Caco-2 (cell line): ENCODE data around the gene CAPN2. TPM values are rescaled to one million over a fixed set of nuclear protein-coding genes. Genes with fewer than 3 reads are reported as not detected.

Source experiments
- BruUV-seq: library from RNA; stranded (reverse); fragments of 400-500 nt; replicated peaks from 2 replicates; lab custom pipeline; 2021; lab: Mats Ljungman, UMichigan
- CTCF ChIA-PET: fragments of 300-600 bp; sonication (Branson Sonifier 250); formaldehyde crosslinking; loops from one replicate; lab custom pipeline; 2022; ENCODE audit warnings: antibody characterized with exemption; lab: Charles Lee
- POLR2A ChIA-PET: fragments of 300-600 bp; sonication (Branson Sonifier 250); formaldehyde crosslinking; loops from one replicate; lab custom pipeline; 2022; ENCODE audit warnings: antibody characterized with exemption; lab: Charles Lee
- DNase-seq, 2 experiments: peaks; one replicate each; pipeline versions ENCODE4 v3.0.0 to v3.0.0-alpha.2; 2020 to 2022
- H3K27me3 ChIP-seq: replicated peaks from 2 replicates; pipeline ENCODE4 v1.6.0; 2011; ENCODE audit warnings: low read length; ENCODE audit not compliant: control insufficient read depth, insufficient read depth
- H3K36me3 ChIP-seq: 2 replicates; pipeline ENCODE4 v1.5.1; 2011; ENCODE audit warnings: low read length; ENCODE audit not compliant: control insufficient read depth, insufficient read depth
- H3K4me1 ChIP-seq: fragments of 250-450 bp; sonication (Bioruptor Pico); 2 replicates; pipeline ENCODE4 v1.5.1; 2020; ENCODE audit warnings: mild to moderate bottlenecking
- H3K4me3 ChIP-seq: 2 replicates; pipeline ENCODE4 v1.5.1; 2011; ENCODE audit warnings: low read depth, mild to moderate bottlenecking, control low read depth, low read length
- H3K9me3 ChIP-seq: fragments of 250-450 bp; sonication (Bioruptor Pico); 2 replicates; pipeline ENCODE4 v1.5.1; 2020; ENCODE audit warnings: mild to moderate bottlenecking, moderate library complexity
- H3K27ac Mint-ChIP-seq: one replicate; pipeline ENCODE4 v1.8.0; 2022; ENCODE audit warnings: mixed read lengths; ENCODE audit not compliant: unreplicated experiment
- H3K27me3 Mint-ChIP-seq: one replicate; pipeline ENCODE4 v1.8.0; 2022; ENCODE audit warnings: mixed read lengths; ENCODE audit not compliant: insufficient read depth, unreplicated experiment
- H3K36me3 Mint-ChIP-seq: one replicate; pipeline ENCODE4 v1.8.0; 2022; ENCODE audit warnings: mild to moderate bottlenecking, mixed read lengths; ENCODE audit not compliant: insufficient read depth, unreplicated experiment
- H3K4me1 Mint-ChIP-seq: one replicate; pipeline ENCODE4 v1.8.0; 2022; ENCODE audit warnings: low read depth, mixed read lengths; ENCODE audit not compliant: unreplicated experiment
- H3K4me3 Mint-ChIP-seq: one replicate; pipeline ENCODE4 v1.8.0; 2022; ENCODE audit warnings: mild to moderate bottlenecking, moderate library complexity, mixed read lengths; ENCODE audit not compliant: unreplicated experiment
- H3K9me3 Mint-ChIP-seq: one replicate; pipeline ENCODE4 v1.8.0; 2022; ENCODE audit warnings: mixed read lengths; ENCODE audit not compliant: unreplicated experiment
- CTCF ChIP-seq, 2 experiments: fragments of 200-600 bp in 1 of 2; IDR thresholded peaks; 1 replicate in 1 of 2; 2 replicates in 1 of 2; pipeline versions ENCODE4 v1.5.1 to v1.8.0; 2011 to 2022; ENCODE audit warnings: antibody characterized with exemption in 1 of 2, control low read depth in 1 of 2, inconsistent platforms in 1 of 2, low read depth in 1 of 2, low read length in 1 of 2, mild to moderate bottlenecking in 1 of 2, moderate library complexity in 1 of 2; ENCODE audit not compliant: insufficient read depth in 1 of 2, severe bottlenecking in 1 of 2, unreplicated experiment in 1 of 2
- intact Hi-C: fragments of 100-400 bp; cut with micrococcal nuclease; formaldehyde crosslinking; loops from one replicate; pipeline ENCODE4 v1.10.0; 2022; ENCODE audit not compliant: unreplicated experiment
- total RNA-seq: library from RNA; stranded (reverse); gene quantifications from 2 replicates; pipeline ENCODE4 v1.2.3, GENCODE V29; 2022

CAPN2 gene
- total RNA-seq, 1 experiment from 2014 or later: 157 TPM

GRCh38 chr1:223756806-223757700, 44.7 kb downstream of the CAPN2 start:
- no peaks in the 10 kb centered on the region for H3K9me3 ChIP-seq
- BruUV-seq: no TSS peak
- H3K4me3 ChIP-seq: no peak overlapping the region
- CTCF ChIA-PET: no interaction called here
- no peaks in the 10 kb centered on the region for H3K9me3 Mint-ChIP-seq
- H3K27ac Mint-ChIP-seq: peak overlapping the region; percentile 57
- H3K36me3 ChIP-seq: peaks cover 7% of the 10 kb centered on the region
- H3K4me1 ChIP-seq: peaks cover 32% of the 10 kb centered on the region
- peaks cover 81% of the 10 kb centered on the region for H3K36me3 Mint-ChIP-seq
- no peak for DNase-seq
- H3K4me1 Mint-ChIP-seq: peaks cover 34% of the 10 kb centered on the region
- no peak overlapping the region for H3K4me3 Mint-ChIP-seq
- no peak for TF ChIP-seq CTCF (IDR thresholded peaks at IDR 0.05; ENCODE audit: insufficient read depth in 1 of 2, low read depth in 1 of 2, low read length in 1 of 2, severe bottlenecking in 1 of 2, unreplicated experiment in 1 of 2)
- H3K27me3 ChIP-seq: no peaks in the 10 kb centered on the region
- intact Hi-C loops: no loop called here
- no peaks in the 10 kb centered on the region for H3K27me3 Mint-ChIP-seq
- POLR2A ChIA-PET: no interaction called here

GRCh38 chr1:223758734-223759133, 46.4 kb downstream of the CAPN2 start:
- intact Hi-C loops: no loop called here
- no TSS peak for BruUV-seq
- no peak for TF ChIP-seq CTCF (IDR thresholded peaks at IDR 0.05; ENCODE audit: insufficient read depth in 1 of 2, low read depth in 1 of 2, low read length in 1 of 2, severe bottlenecking in 1 of 2, unreplicated experiment in 1 of 2)
- H3K27me3 ChIP-seq: no peaks in the 10 kb centered on the region
- Mint-ChIP-seq H3K4me1 (peaks cover 44% of the 10 kb centered on the region), H3K27me3 (no peaks in the 10 kb centered on the region), H3K36me3 (peaks cover 85% of the 10 kb centered on the region), H3K9me3 (no peaks in the 10 kb centered on the region), H3K4me3 (no peak overlapping the region), H3K27ac (peak overlapping the region; percentile 60)
- no peak overlapping the region for H3K4me3 ChIP-seq
- H3K4me1 ChIP-seq: peaks cover 49% of the 10 kb centered on the region
- POLR2A ChIA-PET: no interaction called here
- DNase-seq: peak in 1 of 2 experiments; percentile 13
- H3K36me3 ChIP-seq: peaks cover 3% of the 10 kb centered on the region
- CTCF ChIA-PET: interaction anchor here (0.7 kb wide), 1 partner anchor 59 kb away, joined by 4 read pairs; no protein-coding TSS in a partner anchor
- H3K9me3 ChIP-seq: no peaks in the 10 kb centered on the region

GRCh38 chr1:223759273-223759672, 46.9 kb downstream of the CAPN2 start:
- POLR2A ChIA-PET: no interaction called here
- DNase-seq: peak in 1 of 2 experiments; percentile 24

More at GRCh38 chr1:223759273-223759672, 46.9 kb downstream of the CAPN2 start:
- peaks cover 85% of the 10 kb centered on the region for H3K36me3 Mint-ChIP-seq
- no peak for TF ChIP-seq CTCF (IDR thresholded peaks at IDR 0.05; ENCODE audit: insufficient read depth in 1 of 2, low read depth in 1 of 2, low read length in 1 of 2, severe bottlenecking in 1 of 2, unreplicated experiment in 1 of 2)
- H3K27me3 Mint-ChIP-seq: no peaks in the 10 kb centered on the region
- Histone ChIP-seq H3K4me3 (no peak overlapping the region), H3K27me3 (no peaks in the 10 kb centered on the region), H3K4me1 (peaks cover 54% of the 10 kb centered on the region), H3K9me3 (no peaks in the 10 kb centered on the region), H3K36me3 (peaks cover 3% of the 10 kb centered on the region)
- peaks cover 44% of the 10 kb centered on the region for H3K4me1 Mint-ChIP-seq
- BruUV-seq: no TSS peak
- intact Hi-C loops: no loop called here
- H3K4me3 Mint-ChIP-seq: no peak overlapping the region
- no peaks in the 10 kb centered on the region for H3K9me3 Mint-ChIP-seq
- CTCF ChIA-PET: interaction anchor here (0.7 kb wide), 1 partner anchor 9 kb away, joined by 3 read pairs; no protein-coding TSS in a partner anchor
- H3K27ac Mint-ChIP-seq: peak overlapping the region; percentile 60
